IPS-18c (cell line): ENCODE measurements around the gene EPHB1.
"Not testable (repeated sequence)": the region's sequence is repeated elsewhere in the genome, so short reads cannot be mapped to it uniquely, and the experiment has no call there.

Experiments
- H3K4me3 ChIP-seq: 2 replicates; pipeline ENCODE4 v1.7.0; 2013; ENCODE audit warnings: low read depth, mild to moderate bottlenecking, low read length, moderate library complexity; ENCODE audit not compliant: insufficient read depth
- H3K9me3 ChIP-seq: one replicate; pipeline ENCODE4 v1.6.1; 2013; ENCODE audit warnings: mild to moderate bottlenecking, low read length, moderate library complexity; ENCODE audit not compliant: control insufficient read depth, insufficient read depth

Gene EPHB1

DNA sequence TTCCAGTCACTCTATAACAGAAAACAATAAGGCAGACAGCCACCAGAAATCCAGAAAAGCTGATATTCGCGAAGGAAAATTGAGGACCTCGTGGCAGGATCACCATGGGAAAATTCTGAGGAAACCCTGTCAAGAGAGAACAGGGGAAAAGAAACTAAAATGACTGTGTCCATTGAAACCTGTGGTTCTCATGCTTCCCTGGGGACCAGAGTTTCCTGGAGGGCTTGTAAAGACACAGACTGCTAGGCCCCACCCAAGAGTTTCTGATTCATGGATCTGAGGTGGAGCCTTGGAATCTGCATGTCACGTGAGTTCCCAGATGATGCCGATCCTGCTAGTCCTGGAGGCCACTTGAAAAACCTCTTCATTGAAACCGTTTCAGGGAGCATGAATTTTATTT lies 420.5 kb downstream of the EPHB1 start:
- H3K4me3 ChIP-seq = no peak overlapping the region
- H3K9me3 ChIP-seq = no peaks in the 10 kb centered on the region

DNA sequence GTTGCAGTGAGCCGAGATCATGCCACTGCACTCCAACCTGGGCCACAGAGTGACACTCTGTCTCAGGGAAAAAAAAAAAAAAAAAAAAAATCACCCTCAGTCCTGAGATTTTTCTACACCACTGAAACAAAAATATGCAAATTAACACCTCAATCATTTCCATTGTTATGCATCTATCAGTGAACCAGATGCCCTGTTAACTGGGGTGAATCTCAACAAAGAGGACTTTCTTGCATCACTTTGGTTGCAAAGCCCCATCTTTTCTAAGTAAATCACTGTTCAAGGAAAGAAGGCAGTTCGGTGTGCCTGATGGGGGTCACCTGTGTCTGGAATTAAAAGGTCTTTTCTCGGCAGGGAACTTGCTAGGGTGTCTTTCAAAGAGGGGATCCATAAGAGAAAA lies 421.6 kb downstream of the EPHB1 start:
- H3K9me3 ChIP-seq = no peaks in the 10 kb centered on the region
- no peak overlapping the region for H3K4me3 ChIP-seq

DNA sequence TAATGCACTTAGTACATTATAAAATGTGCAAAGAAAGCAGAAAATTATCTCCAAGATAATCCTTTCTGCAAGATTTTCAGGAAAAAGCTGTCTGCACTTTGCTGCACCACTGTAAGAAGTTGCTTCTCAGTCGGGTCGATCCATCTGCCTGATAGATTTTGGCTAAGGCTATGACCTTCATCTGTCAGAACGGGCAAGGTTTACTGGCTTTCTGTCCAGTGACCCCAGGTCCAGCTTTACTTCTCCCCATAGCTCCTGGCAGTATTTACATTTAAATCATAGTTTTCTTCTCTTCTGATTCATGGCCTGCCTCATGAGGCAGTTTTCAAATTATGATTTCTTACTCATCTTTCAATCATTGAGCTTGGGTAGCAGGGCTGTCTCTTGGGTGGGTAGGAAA lies 422.7 kb downstream of the EPHB1 start:
- H3K9me3 ChIP-seq = no peaks in the 10 kb centered on the region

DNA sequence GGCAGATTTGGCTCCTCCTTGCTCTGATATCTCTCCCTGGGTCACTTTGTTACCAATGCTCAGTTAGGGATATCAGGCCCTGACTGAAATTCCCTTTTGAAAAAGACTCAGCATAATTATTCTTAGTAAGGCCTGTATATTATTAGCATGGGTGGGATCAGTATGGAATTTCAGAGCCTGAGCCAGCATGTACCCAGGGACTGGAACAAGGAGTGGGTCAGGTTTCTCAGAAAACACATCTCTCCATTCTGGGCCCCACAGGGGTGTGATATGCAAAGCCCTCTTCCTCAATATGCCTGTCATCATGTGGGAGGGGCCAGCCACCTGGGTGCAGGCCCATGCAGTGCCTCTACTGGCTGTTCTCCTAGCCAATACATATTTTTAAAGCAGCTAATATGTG lies 423.2 kb downstream of the EPHB1 start:
- H3K9me3 ChIP-seq = no peaks in the 10 kb centered on the region
- H3K4me3 ChIP-seq = no peak overlapping the region

More for the DNA sequence above, 422.7 kb downstream of the EPHB1 start:
- no peak overlapping the region for H3K4me3 ChIP-seq

DNA sequence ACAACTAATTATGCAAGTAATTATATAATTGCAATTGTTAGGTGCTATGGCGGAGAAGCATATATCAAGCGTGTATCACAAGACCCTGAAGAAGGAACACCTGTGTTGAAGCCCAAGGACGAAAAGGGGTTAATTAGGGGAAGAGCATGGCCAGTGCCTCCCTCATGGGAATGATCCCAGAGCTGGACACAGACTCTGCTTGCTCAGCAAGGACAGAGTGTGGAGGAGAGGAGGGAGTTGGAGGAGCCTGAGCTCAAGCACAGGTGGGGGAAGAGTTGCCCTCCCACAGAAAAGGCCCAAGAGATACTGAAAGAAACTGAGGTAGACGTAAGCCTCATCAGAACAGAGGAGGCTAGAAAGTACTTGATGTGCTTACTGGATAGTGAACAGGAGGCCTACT lies 423.7 kb downstream of the EPHB1 start:
- Histone ChIP-seq H3K9me3 (no peaks in the 10 kb centered on the region), H3K4me3 (no peak overlapping the region)

DNA sequence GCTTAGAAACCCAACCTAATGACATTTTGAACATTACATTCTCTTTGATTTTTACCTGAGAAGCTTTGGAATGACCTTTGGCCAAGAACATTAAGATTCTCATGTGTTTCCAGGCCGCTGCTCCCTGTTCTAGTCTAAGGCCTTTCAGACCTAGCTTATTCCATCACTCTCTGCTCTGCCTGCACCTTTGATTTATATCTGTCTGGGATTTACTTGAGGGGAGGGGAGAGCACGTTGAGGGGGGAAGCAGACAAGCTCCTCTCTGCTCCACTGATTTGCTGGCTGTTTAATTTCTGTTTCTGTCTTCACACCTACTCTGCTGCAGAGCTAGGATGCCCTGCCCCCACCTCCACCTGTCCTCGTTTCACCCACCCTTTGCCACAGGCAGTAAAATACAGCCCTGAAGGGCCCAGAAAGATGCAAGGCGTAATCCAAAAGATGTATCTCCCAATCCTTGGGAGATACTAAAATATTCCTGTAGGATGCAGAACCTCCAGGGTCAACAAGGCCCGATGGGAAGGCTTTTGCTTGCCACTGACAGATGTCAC lies 429.8 kb downstream of the EPHB1 start:
- H3K4me3 ChIP-seq = no peak overlapping the region
- no peaks in the 10 kb centered on the region for H3K9me3 ChIP-seq

DNA sequence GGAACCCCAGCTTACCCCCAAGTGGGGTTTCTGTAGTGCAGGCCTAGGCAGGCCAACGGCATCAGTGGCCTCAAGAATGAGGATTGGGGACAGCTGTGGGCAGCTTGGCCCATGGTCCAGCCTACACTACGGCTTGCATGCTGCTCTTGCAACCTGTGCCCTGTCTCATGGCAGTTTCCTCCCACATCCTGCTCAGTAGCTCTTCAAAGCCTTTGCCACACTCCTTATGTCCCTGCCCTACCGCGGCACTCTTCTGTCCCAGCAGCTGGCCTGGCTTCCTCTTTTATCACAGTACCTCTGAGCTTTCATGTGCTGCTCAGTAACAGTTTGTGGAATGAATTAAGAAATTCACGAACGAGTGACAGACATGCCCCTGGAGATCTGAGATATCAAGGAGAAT lies 431.0 kb downstream of the EPHB1 start:
- Histone ChIP-seq H3K9me3 (no peaks in the 10 kb centered on the region), H3K4me3 (no peak overlapping the region)

DNA sequence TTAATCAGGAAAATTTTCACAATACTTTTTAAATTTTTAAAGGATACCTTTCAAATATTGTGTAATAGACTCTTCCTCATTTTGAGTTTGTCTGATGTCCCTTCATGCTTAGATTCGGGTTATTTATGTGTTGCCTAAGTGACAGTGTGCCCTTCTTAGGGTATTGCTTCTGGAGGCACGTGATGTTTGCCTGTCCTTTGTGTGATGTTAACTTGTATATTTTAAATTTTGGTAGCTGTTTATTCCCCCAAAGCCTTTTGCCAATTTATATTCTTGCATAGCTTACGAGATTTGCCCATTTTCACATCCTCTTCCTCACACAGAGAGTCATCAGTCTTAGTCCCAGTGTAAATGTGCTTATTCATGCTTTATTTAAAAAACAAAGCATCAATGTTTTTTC lies 433.1 kb downstream of the EPHB1 start:
- Histone ChIP-seq H3K4me3 (no peak overlapping the region), H3K9me3 (no peaks in the 10 kb centered on the region)

DNA sequence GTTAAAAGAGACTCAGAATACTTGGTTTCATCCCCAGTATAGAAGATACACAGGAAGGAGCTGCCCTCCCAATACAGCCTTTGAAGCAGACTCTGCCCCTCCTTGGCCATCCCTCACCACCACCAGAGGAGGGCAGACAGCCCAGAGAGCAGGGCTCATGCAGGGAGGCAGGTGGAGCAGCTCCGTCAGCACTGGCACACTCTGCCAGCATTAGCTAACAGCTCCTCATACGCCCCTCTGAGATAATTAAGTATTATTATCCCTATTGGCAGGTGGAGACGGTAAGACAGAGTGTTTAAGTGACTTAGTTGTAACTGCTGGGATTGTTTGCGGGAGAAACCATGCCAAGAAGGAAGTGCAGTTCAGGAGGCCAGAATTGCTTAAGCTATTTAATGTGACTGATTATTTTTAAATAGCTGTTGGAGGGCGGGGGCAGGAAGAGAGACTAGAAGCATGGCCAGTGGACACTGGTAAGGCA lies 434.0 kb downstream of the EPHB1 start:
- peaks cover 6% of the 10 kb centered on the region for H3K9me3 ChIP-seq
- no peak overlapping the region for H3K4me3 ChIP-seq

DNA sequence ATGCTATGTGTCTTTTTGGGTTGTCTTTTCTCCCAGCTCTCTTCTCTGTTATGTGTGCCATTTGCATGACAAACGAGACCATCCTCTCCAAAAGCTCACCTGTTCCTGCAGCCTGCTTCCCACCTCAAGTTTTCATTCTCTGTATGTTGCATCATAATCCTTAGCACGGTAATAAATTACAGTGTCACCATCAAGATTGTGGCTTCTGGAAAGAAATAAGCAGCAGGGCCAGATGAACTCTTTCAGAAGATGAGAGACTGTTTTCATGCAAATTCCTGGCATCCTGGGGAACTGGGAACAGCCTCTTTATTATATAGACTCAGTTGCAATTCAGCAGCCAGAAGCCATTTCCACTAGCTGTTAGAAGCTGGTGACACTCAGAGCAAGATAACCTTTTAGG lies 436.7 kb downstream of the EPHB1 start:
- H3K4me3 ChIP-seq = no peak overlapping the region
- peaks cover 6% of the 10 kb centered on the region for H3K9me3 ChIP-seq

DNA sequence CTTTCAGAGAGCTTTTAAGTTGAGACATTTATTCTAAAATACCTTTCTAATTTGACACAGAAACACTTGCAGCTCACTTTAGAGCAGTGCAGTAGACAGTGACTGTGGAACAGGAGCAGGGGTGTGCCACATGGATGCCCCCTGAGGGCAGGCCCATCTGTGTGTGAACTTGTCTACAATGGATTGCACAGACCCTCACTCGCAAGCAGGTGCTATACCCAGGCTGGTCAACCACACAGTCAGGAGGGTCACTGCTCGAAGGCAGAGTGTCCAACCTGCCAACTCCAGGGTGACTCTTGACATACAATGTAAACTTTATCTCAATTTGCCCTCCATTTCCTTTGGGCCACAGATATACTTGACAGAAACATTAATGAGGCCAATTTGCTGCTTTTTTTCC lies 437.2 kb downstream of the EPHB1 start:
- H3K4me3 ChIP-seq = no peak overlapping the region
- H3K9me3 ChIP-seq = peaks cover 6% of the 10 kb centered on the region

DNA sequence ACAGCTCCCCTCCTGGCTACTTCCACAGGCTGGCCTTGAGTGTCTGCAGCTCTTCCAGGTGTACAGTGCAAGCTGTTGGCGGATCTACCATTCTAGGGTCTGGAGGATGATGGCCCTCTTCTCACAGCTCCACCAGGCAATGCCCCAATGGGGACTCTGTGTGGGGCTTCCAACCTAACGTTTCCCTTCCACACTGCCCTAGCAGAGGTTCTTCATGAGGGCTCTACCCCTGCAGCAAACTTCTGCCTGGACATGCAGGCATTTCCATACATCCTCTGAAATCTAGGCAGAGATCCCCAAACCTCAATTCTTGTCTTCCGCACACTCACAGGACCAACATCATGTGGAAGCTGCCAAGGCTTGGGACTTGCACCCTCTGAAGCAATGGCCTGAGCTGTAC lies 438.4 kb downstream of the EPHB1 start:
- not testable (repeated sequence) for H3K9me3 ChIP-seq, H3K4me3 ChIP-seq

DNA sequence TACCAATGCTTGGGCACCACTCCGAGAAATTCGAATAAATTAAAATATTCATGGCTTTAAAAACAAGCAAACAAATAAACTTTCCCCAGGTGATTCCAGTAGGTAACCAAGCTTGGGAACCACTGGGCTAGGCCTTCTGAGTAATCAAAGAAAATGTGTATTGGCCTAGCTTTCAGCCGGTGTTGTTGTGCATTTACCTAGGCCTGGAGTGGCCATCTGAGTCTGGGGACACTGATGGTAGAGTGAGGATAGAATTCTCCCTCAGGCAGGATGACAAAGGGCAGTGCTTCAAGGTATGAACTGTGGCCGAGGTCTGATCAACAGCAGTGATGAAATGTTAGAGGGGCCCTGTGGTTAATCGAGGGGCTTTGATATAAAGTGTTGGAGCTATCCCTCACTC lies 440.5 kb downstream of the EPHB1 start:
- Histone ChIP-seq H3K4me3 (no peak overlapping the region), H3K9me3 (peaks cover 6% of the 10 kb centered on the region)

DNA sequence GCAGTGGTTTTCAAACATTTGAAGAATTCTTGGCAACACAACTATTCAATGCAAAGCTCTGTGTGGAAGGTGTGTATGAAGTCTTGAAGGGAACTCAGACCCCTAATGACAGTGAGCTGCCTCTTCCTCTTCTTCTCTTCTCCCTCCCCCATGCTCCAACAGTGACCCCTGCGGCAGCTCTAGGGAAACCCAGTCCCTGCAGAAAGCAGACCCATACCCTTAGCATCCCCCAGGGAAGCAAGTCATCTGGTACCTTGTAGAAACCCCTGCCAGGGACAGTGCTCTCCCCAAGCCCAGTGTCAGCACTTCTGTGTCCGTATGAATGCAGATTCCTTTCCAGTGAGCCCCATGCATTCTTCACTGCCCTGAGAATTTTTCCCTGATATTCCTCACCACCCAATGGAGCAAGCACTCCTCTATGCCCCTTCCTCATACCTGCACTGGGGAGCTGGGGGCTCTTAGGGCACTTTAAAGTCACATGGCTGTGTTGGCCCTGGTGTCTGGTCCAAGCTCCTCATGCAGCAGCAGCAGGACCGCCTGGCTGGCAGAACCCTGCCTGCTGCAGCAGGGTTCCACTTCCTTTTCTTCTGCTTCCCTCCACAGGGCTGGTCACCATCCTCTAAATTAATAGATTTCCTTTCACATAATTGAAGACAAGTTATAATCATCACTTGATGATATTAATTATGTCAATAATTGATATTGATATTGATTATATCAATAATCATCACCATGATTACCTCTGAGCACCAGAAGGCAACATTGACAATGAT lies 442.5 kb downstream of the EPHB1 start:
- Histone ChIP-seq H3K9me3 (peaks cover 6% of the 10 kb centered on the region), H3K4me3 (no peak overlapping the region)

DNA sequence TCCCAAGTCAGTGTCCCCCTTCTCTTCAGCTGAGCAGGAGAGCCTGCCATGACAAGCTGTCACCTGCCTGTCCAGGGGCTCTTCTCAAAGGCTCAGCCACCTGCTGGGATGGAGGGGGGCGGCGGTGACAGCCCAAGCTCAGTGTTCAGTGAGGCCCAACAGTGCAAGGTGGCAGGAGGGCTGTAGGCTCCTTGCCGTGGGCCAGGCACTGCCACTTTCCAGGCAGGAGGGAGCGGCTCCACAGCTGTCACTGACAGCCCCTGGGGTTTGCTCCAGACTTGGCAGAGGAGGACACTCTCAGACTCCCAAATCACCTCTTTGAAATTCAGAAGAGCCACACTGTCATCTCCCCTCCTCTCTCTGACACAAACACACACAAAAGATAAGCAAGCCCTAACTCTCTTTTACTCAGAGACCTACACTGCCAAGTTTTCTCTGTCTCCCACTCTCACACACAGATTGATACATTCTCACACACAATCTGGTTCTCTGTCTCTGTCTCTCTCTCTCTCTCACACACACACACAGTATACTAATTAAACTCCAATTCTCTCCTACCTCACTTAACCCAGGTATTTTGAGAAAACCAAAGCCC lies 443.3 kb downstream of the EPHB1 start:
- Histone ChIP-seq H3K4me3 (no peak overlapping the region), H3K9me3 (peaks cover 5% of the 10 kb centered on the region)

DNA sequence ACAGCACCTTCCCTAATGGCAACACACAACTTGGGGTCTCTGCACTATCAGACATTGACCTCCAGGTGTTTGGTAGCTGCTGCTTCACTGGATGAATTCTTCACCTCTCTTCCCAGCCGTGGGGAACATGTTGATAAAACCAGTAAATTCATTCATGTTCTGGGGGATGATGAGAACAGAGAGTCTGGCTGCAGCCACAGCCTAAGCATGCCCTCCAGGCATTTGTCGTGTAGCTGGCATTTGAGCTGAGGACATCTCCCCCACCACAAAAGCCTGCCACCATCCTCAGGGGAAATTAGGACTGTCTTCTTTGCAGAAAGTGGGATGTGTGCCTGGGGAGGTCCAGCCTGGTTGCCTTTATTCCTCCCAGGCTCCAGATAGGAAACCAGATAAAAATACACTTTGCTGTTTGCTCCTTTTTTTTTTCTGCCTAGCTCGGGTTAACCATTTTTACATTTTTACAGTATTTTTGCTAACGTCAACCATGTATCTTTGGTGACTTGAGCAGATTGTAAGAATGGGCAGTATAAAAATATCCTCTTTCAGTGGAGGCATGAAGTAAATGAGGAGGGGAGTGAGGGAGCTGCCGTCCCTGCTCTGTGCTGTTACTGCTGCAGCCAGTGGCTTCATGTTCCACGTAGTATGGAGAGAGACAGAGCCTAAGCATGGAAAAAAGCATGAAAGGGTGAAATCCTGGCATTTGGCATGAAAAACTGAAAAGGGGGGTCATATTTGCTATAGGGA lies 444.0 kb downstream of the EPHB1 start:
- peaks cover under 1% of the 10 kb centered on the region for H3K9me3 ChIP-seq
- H3K4me3 ChIP-seq = no peak overlapping the region

DNA sequence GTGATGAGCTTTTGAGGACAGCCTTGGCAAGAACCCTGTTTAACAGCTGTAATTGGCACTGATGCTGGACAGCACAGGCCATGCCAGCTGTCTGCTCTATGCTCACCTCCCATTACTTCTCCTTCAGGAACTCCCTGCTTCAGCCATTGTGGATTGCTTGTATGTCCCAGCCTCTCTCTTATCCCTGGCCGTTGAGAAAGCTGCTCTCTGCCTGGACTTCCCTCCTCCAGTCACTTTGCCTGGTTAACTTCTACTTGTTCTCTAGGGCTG lies 444.5 kb downstream of the EPHB1 start:
- Histone ChIP-seq H3K9me3 (peaks cover 2% of the 10 kb centered on the region), H3K4me3 (no peak overlapping the region)

DNA sequence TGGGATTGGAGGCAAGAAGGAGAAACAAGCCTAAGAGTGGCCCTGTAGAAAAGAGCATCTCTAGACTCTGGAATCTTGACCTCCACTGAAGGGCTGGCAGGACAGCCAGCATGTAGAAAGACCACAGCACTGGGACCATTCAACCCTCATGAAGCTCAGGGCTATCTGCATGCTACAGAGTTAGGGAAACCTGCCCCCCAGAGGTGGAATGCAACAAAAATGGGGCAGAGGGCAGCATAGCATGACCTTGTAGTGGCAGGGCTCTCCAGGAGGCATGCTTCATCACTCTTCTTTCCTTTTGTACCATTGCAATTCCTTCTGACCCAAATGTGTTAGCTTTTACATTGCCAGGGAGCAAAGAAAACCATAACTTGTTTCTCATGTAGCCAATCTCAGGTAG lies 445.4 kb downstream of the EPHB1 start:
- Histone ChIP-seq H3K9me3 (peaks cover 2% of the 10 kb centered on the region), H3K4me3 (no peak overlapping the region)
